Lung (tissue), 12 donors: ENCODE results near the gene KIF27. TPM values are rescaled to one million over a fixed set of nuclear protein-coding genes. Genes with fewer than 3 reads are reported as not detected.
A peak's percentile ranks its signal among the peaks of the same experiment; 100 is the strongest.
"Not testable (repeated sequence)": the region's sequence is repeated elsewhere in the genome, so short reads cannot be mapped to it uniquely, and the experiment has no call there.

Experiments
- ATAC-seq: fragments of 200-7000 bp; cut with Tn5 transposase; one replicate; pipeline ENCODE4 v1.9.1; 2020; ENCODE audit warnings: moderate number of reproducible peaks; ENCODE audit not compliant: insufficient read depth, low FRiP score
- DNase-seq, 3 donors: peaks; one replicate each; pipeline ENCODE4 v3.0.0-alpha.2; 2013 to 2017
- H3K27ac ChIP-seq, 2 donors: one replicate each; pipeline ENCODE4 v1.5.1; 2013; ENCODE audit warnings: mild to moderate bottlenecking in 2 of 2, moderate library complexity in 2 of 2, control low read depth in 1 of 2, inconsistent platforms in 1 of 2, low read depth in 1 of 2, low read length in 1 of 2
- H3K27me3 ChIP-seq, 3 donors: one replicate each; pipeline ENCODE4 v1.5.1; 2013; ENCODE audit warnings: low read length in 2 of 3; ENCODE audit not compliant: control insufficient read depth in 3 of 3, insufficient read depth in 3 of 3
- H3K36me3 ChIP-seq, 4 donors: one replicate each; pipeline ENCODE4 v1.5.1; 2013; ENCODE audit warnings: low read length in 4 of 4, mild to moderate bottlenecking in 1 of 4, moderate library complexity in 1 of 4; ENCODE audit not compliant: control insufficient read depth in 4 of 4, insufficient read depth in 4 of 4
- H3K4me1 ChIP-seq, 5 donors: one replicate each; pipeline ENCODE4 v1.5.1; 2013; ENCODE audit warnings: low read length in 5 of 5, mild to moderate bottlenecking in 2 of 5, moderate library complexity in 1 of 5; ENCODE audit not compliant: control insufficient read depth in 5 of 5, insufficient read depth in 5 of 5
- H3K4me3 ChIP-seq: one replicate; pipeline ENCODE4 v1.5.1; 2013; ENCODE audit warnings: mild to moderate bottlenecking, control low read depth, moderate library complexity
- H3K9ac ChIP-seq, 2 donors: one replicate each; pipeline ENCODE4 v1.5.1; 2013; ENCODE audit warnings: low read length in 2 of 2, control low read depth in 1 of 2; ENCODE audit not compliant: insufficient read depth in 1 of 2
- H3K9me3 ChIP-seq, 4 donors: one replicate each; pipeline ENCODE4 v1.5.1; 2013; ENCODE audit warnings: low read length in 3 of 4, mild to moderate bottlenecking in 1 of 4, moderate library complexity in 1 of 4; ENCODE audit not compliant: control insufficient read depth in 4 of 4, insufficient read depth in 3 of 4
- WGBS, 2 donors: extraction: QIAGEN DNeasy Blood & Tissue Kit; methylation state at CpG; one replicate each; pipeline ENCODE4 v1.1.7; 2013; 5-methylcytosine and 5-hydroxymethylcytosine counted together
- polyA plus RNA-seq, 2 donors: library from polyadenylated mRNA; stranded (reverse); fragments of 200-250 nt; gene quantifications; one replicate each; pipeline ENCODE4 v1.2.1, GENCODE V29; 2013
- total RNA-seq, 2 donors: library from RNA; depleted of rRNA in 1 of 2; stranded (reverse); fragments of >200 nt in 1 of 2; gene quantifications; one replicate each; pipeline ENCODE4 v1.2.1, GENCODE V29; 2014 to 2021
- TF ChIP-seq, protein P1 (sequence below): IDR thresholded peaks from 2 replicates; pipeline ENCODE4 v1.5.1; 2012; ENCODE audit warnings: mild to moderate bottlenecking; ENCODE audit errors: control extremely low read depth, extremely low read depth
- donor health status: control.
- donor health status: control.
- donor health status: Bipolar disorder and iron deficiency.
- donor health status: healthy.
- donor health status: DM: yes; HTN: yes; CAD: no.

KIF27 gene
- total and polyA plus RNA-seq, 4 donors: 1.6 to 24.6 (median 5.8) TPM

DNA sequence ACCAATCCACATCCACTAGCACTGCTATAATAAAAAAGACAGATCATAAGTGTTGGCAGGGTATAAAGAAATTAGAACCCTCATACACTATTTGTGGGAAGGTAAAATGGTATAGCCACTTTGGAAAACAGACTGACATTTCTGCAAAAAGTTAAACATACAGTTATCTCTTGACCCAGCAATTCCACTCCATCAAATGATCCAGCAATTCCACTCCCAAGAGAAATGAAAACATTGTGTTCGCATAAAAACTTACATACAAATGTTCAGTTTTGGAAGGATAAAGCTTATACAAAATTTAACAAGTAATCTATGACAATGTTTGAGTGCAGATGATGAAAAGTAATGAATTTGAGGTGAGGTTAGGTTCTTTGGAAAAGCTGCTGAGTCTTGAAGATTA, 2.1 kb downstream of the KIF27 start:
- H3K36me3 ChIP-seq: peaks cover 0 to 5% (median 0%) of the 10 kb centered on the region in 4 donors
- H3K27ac ChIP-seq: no peak overlapping the region
- no peak for ATAC-seq
- H3K4me3 ChIP-seq: no peak overlapping the region
- no peaks in the 10 kb centered on the region for H3K9me3 ChIP-seq
- no peaks in the 10 kb centered on the region for H3K27me3 ChIP-seq
- TF ChIP-seq, protein P1, sequence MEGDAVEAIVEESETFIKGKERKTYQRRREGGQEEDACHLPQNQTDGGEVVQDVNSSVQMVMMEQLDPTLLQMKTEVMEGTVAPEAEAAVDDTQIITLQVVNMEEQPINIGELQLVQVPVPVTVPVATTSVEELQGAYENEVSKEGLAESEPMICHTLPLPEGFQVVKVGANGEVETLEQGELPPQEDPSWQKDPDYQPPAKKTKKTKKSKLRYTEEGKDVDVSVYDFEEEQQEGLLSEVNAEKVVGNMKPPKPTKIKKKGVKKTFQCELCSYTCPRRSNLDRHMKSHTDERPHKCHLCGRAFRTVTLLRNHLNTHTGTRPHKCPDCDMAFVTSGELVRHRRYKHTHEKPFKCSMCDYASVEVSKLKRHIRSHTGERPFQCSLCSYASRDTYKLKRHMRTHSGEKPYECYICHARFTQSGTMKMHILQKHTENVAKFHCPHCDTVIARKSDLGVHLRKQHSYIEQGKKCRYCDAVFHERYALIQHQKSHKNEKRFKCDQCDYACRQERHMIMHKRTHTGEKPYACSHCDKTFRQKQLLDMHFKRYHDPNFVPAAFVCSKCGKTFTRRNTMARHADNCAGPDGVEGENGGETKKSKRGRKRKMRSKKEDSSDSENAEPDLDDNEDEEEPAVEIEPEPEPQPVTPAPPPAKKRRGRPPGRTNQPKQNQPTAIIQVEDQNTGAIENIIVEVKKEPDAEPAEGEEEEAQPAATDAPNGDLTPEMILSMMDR: no peak
- 97% methylated on average over 1 of the region's 1 CpG for WGBS, 2 donors
- no peak for DNase-seq
- H3K4me1 ChIP-seq: peaks cover 0 to 9% (median 3%) of the 10 kb centered on the region in 5 donors
- H3K9ac ChIP-seq: no peak overlapping the region

DNA sequence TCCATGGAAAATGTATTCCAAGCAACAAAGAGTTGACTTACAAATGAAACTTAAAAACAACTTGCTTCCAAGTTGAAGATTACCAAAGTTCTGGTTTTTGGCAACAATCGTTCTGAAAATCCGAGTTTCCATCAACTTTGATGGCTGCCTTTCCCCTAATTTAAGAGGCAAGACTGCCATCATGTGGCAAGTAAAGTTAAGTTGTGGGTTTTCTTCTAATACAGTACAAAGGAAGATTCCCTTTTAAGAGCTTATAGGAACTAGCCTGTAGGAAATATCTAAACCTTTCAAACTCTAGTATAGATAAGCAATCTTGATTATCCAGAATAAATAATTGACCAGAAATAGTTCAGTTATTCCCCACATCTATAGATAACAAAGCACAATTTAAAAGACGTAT, 9.0 kb downstream of the KIF27 start:
- not testable (repeated sequence) for H3K9me3 ChIP-seq, H3K9ac ChIP-seq, H3K4me1 ChIP-seq, H3K36me3 ChIP-seq, ATAC-seq, H3K27ac ChIP-seq, H3K4me3 ChIP-seq, H3K27me3 ChIP-seq
- peak in 2 of 3 donors; percentile 52 to 54 for DNase-seq
- 30 to 35% methylated on average over 3 of the region's 3 CpGs for WGBS, 2 donors
- TF ChIP-seq, protein P1: peak; percentile 7

DNA sequence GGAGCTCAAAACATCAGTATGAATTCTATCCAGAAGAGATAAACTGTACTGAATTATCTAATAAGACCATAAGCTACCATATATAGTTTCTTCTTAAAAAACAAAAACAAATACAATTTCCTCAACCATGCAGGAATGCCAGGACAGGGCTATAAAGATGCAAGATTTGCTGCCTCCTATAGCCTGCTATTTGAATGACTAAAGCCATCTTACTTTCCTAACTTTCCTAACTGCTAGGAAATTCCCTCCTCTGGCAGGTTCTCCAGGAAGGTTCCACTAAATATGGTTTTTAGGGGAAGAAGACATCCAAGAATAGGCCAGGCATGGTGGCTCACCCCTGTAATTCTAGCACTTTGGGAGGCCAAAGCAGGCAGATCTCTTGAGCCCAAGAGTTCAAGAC, 15.1 kb downstream of the KIF27 start:
- H3K27ac ChIP-seq: no peak overlapping the region
- H3K27me3 ChIP-seq: no peaks in the 10 kb centered on the region
- no peaks in the 10 kb centered on the region for H3K4me1 ChIP-seq
- H3K9me3 ChIP-seq: no peaks in the 10 kb centered on the region
- H3K9ac ChIP-seq: no peak overlapping the region
- H3K36me3 ChIP-seq: no peaks in the 10 kb centered on the region
- TF ChIP-seq, protein P1: no peak
- ATAC-seq (no peak), DNase-seq (no peak)
- H3K4me3 ChIP-seq: no peak overlapping the region

DNA sequence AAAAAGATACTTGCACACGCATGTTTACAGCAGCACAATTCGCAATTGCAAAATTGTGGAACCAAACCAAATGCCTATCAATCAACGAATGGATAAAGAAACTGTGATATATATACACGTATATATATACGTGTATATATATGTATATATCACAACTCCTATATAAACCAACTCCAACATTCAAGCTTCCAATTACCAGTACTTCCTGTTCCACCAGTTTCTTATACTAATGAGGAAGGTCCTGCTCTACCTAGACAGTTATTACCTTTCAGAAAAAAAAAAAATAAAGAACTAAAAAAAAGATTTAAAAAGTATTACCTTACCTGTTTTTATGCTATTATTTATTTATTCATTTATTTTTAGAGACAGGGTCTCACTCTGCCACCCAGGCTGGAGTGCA, 20.6 kb downstream of the KIF27 start:
- not testable (repeated sequence) for H3K27ac ChIP-seq, H3K4me3 ChIP-seq, H3K27me3 ChIP-seq, H3K4me1 ChIP-seq, H3K9ac ChIP-seq, H3K36me3 ChIP-seq, H3K9me3 ChIP-seq, DNase-seq, ATAC-seq
- 93 to 94% methylated on average over 4 to 5 of the region's 5 CpGs for WGBS, 2 donors

DNA sequence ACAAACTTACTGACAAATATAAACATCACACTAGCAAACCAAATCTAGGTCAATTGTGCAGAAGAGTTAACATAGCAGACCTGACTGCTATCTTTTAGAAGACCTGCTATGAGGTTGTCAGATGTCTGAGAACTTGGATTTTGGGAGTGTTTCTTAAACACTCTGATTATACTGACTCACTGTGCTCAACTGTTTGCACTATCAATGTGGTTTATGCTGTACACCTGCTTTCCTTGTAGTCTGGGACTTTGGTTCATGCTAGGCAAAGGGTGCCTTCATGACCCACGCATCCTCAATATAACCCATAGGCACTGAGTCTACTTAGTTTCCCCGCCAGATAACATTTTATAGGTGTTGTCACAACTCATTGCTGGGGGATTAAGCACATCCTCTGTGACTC, 26.9 kb downstream of the KIF27 start:
- not testable (repeated sequence) for H3K4me3 ChIP-seq, H3K27me3 ChIP-seq, H3K9me3 ChIP-seq, DNase-seq, ATAC-seq, H3K36me3 ChIP-seq, H3K4me1 ChIP-seq, H3K27ac ChIP-seq, H3K9ac ChIP-seq
- WGBS, 2 donors: 93 to 100% methylated on average over 2 of the region's 2 CpGs

DNA sequence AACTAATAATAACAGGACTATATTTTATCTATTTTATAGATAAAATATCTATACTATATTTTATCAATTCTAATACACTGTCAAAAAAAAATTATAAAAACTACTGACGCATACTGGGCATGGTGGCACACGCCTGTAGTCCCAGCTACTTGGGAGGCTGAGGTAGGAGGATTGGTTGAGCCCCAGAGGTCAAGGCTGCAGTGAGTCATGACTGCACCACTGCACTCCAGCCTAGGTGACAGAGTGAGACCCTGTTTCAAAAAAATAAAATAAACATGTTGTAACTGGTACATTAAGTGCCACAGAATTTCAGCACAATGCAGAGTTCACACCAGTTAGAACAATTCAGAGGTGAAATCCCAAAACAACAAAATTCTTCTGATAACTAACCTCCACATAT, 34.7 kb downstream of the KIF27 start:
- H3K27ac ChIP-seq, H3K4me1 ChIP-seq, H3K4me3 ChIP-seq, DNase-seq, ATAC-seq, H3K36me3 ChIP-seq, H3K9me3 ChIP-seq, H3K9ac ChIP-seq, H3K27me3 ChIP-seq: not testable (repeated sequence)
- WGBS, 2 donors: 95 to 100% methylated on average over 2 of the region's 2 CpGs
